H1 (cell line): ENCODE measurements around the gene COL16A1. TPM values are rescaled to one million over a fixed set of nuclear protein-coding genes. Genes with fewer than 3 reads are reported as not detected.

Experiments used
- CTCF ChIA-PET: fragments of 300-600 bp; sonication (Branson Sonifier 250); formaldehyde crosslinking; loops from one replicate; lab custom pipeline; 2021; ENCODE audit not compliant: partially characterized antibody; lab: Charles Lee
- POLR2A ChIA-PET: fragments of 300-600 bp; sonication (Branson Sonifier 250); formaldehyde crosslinking; loops from one replicate; lab custom pipeline; 2021; ENCODE audit warnings: inconsistent platforms; ENCODE audit not compliant: partially characterized antibody; lab: Charles Lee
- DNase-seq, 2 experiments: peaks; one replicate each; pipeline versions ENCODE4 v3.0.0 to v3.0.0-alpha.2; 2010 to 2022; ENCODE audit warnings: low spot score in 2 of 2, low read depth in 1 of 2, mixed read lengths in 1 of 2
- FAIRE-seq: peaks from 2 replicates; lab custom pipeline; 2011; peaks lifted over from hg19 to GRCh38; lab: Jason Lieb, UNC
- H2AFZ ChIP-seq: 2 replicates; pipeline ENCODE4 v1.8.1; 2012; ENCODE audit warnings: low read length, inconsistent platforms
- H2AK5ac ChIP-seq: 2 replicates; pipeline ENCODE4 v1.6.1; 2013; ENCODE audit warnings: low read depth, low read length
- H2BK120ac ChIP-seq: replicated peaks from 2 replicates; pipeline ENCODE3; 2013; ENCODE audit warnings: low read depth, low read length, inconsistent platforms
- H2BK12ac ChIP-seq: 2 replicates; pipeline ENCODE4 v1.6.1; 2013; ENCODE audit warnings: low read depth, low read length
- H2BK15ac ChIP-seq: 2 replicates; pipeline ENCODE4 v1.6.1; 2013; ENCODE audit warnings: low read length
- H2BK20ac ChIP-seq: 2 replicates; pipeline ENCODE4 v1.6.1; 2013; ENCODE audit warnings: low read length
- H2BK5ac ChIP-seq: 2 replicates; pipeline ENCODE4 v1.6.1; 2013; ENCODE audit warnings: low read depth, low read length
- H3K14ac ChIP-seq: 2 replicates; pipeline ENCODE4 v1.6.1; 2013; ENCODE audit warnings: inconsistent platforms; ENCODE audit not compliant: insufficient read length
- H3K18ac ChIP-seq: 2 replicates; pipeline ENCODE4 v1.6.1; 2013; ENCODE audit warnings: low read length; ENCODE audit errors: extremely low read depth
- H3K23ac ChIP-seq: 2 replicates; pipeline ENCODE4 v1.6.1; 2013; ENCODE audit warnings: inconsistent platforms; ENCODE audit not compliant: insufficient read length
- H3K23me2 ChIP-seq: 2 replicates; pipeline ENCODE4 v1.6.1; 2013; ENCODE audit warnings: low read depth, low read length
- H3K27ac ChIP-seq: 2 replicates; pipeline ENCODE4 v1.6.1; 2011; ENCODE audit warnings: low read depth, low read length, inconsistent platforms
- H3K27me3 ChIP-seq, 4 experiments: replicated peaks in 1 of 4; 1 replicate in 1 of 4; 2 replicates in 3 of 4; pipeline versions ENCODE4 v1.6.1 to v1.8.1; 2011 to 2013; ENCODE audit warnings: low read length in 3 of 4, mild to moderate bottlenecking in 3 of 4, inconsistent platforms in 2 of 4, mixed read lengths in 2 of 4, moderate library complexity in 1 of 4; ENCODE audit not compliant: control insufficient read depth in 3 of 4, insufficient read depth in 3 of 4; ENCODE audit errors: extremely low read depth in 1 of 4
- H3K36me3 ChIP-seq, 4 experiments: 2 replicates each; pipeline versions ENCODE4 v1.6.1 to v1.8.1; 2011 to 2013; ENCODE audit warnings: mild to moderate bottlenecking in 4 of 4, low read length in 3 of 4, moderate library complexity in 2 of 4, control low read depth in 1 of 4, inconsistent platforms in 1 of 4; ENCODE audit not compliant: insufficient read depth in 4 of 4, control insufficient read depth in 2 of 4
- H3K4ac ChIP-seq: replicated peaks from 2 replicates; pipeline ENCODE3; 2013; ENCODE audit warnings: low read length, low read depth, mixed read lengths, inconsistent platforms; ENCODE audit not compliant: insufficient read length
- H3K4me1 ChIP-seq, 4 experiments: replicated peaks in 1 of 4; 1 replicate in 1 of 4; 2 replicates in 3 of 4; pipeline versions ENCODE4 v1.6.1 to v1.8.1; 2011 to 2013; ENCODE audit warnings: low read length in 3 of 4, inconsistent platforms in 2 of 4, mixed read lengths in 1 of 4; ENCODE audit not compliant: insufficient read depth in 4 of 4, control insufficient read depth in 3 of 4
- H3K4me2 ChIP-seq, 2 experiments: 2 replicates each; pipeline versions ENCODE4 v1.6.1 to v1.8.1; 2011 to 2013; ENCODE audit warnings: low read depth in 2 of 2, low read length in 2 of 2, control low read depth in 1 of 2, inconsistent platforms in 1 of 2, mild to moderate bottlenecking in 1 of 2; ENCODE audit not compliant: insufficient read depth in 1 of 2
- H3K4me3 ChIP-seq, 4 experiments: fragments of 200-600, 300-600 bp in 1 of 4; sonication (generic), shearing (Covaris generic), sonication (Bioruptor Twin) in 1 of 4; 2 replicates each; pipeline versions ENCODE4 v1.5.1 to v1.8.1; 2011 to 2016; ENCODE audit warnings: low read length in 4 of 4, low read depth in 3 of 4, control low read depth in 2 of 4, inconsistent platforms in 2 of 4, mild to moderate bottlenecking in 2 of 4, mixed read lengths in 1 of 4, moderate library complexity in 1 of 4; ENCODE audit not compliant: insufficient read depth in 2 of 4; ENCODE audit errors: extremely low read depth in 1 of 4
- H3K56ac ChIP-seq: replicated peaks from 2 replicates; pipeline ENCODE3; 2013; ENCODE audit warnings: low read depth, mild to moderate bottlenecking, mixed read lengths, low read length, inconsistent platforms; ENCODE audit not compliant: insufficient read length
- H3K79me1 ChIP-seq: 2 replicates; pipeline ENCODE4 v1.6.1; 2013; ENCODE audit warnings: low read depth, low read length, control low read depth
- H3K79me2 ChIP-seq, 2 experiments: 2 replicates each; pipeline versions ENCODE4 v1.6.1 to v1.8.1; 2012 to 2013; ENCODE audit warnings: low read length in 2 of 2, mild to moderate bottlenecking in 2 of 2, inconsistent platforms in 1 of 2; ENCODE audit not compliant: insufficient read depth in 2 of 2, control insufficient read depth in 1 of 2
- H3K9ac ChIP-seq, 4 experiments: replicated peaks in 1 of 4; 1 replicate in 1 of 4; 2 replicates in 3 of 4; pipeline versions ENCODE4 v1.6.1 to v1.8.1; 2011 to 2013; ENCODE audit warnings: low read depth in 3 of 4, low read length in 3 of 4, control low read depth in 2 of 4, mild to moderate bottlenecking in 2 of 4, moderate library complexity in 2 of 4, inconsistent platforms in 1 of 4; ENCODE audit errors: extremely low read depth in 1 of 4
- H3K9me3 ChIP-seq, 2 experiments: 2 replicates each; pipeline versions ENCODE4 v1.6.1 to v1.8.1; 2012 to 2013; ENCODE audit warnings: mild to moderate bottlenecking in 2 of 2, moderate library complexity in 2 of 2, control low read depth in 1 of 2, inconsistent platforms in 1 of 2, low read depth in 1 of 2, low read length in 1 of 2, mixed read lengths in 1 of 2; ENCODE audit not compliant: insufficient read depth in 2 of 2
- H4K20me1 ChIP-seq, 2 experiments: replicated peaks in 1 of 2; 2 replicates each; pipeline versions ENCODE3 to v1.8.1; 2011 to 2013; ENCODE audit warnings: inconsistent platforms in 2 of 2, low read length in 2 of 2, mild to moderate bottlenecking in 1 of 2; ENCODE audit not compliant: insufficient read depth in 2 of 2, control insufficient read depth in 1 of 2
- H4K5ac ChIP-seq: 2 replicates; pipeline ENCODE4 v1.6.1; 2013; ENCODE audit warnings: low read length, low read depth, mixed read lengths, inconsistent platforms; ENCODE audit not compliant: insufficient read length
- H4K8ac ChIP-seq: 2 replicates; pipeline ENCODE4 v1.8.0; 2013; ENCODE audit warnings: mild to moderate bottlenecking, moderate library complexity, low read length, inconsistent platforms; ENCODE audit not compliant: insufficient read depth; ENCODE audit errors: extremely low read depth
- H4K91ac ChIP-seq: replicated peaks from 2 replicates; pipeline ENCODE3; 2013; ENCODE audit warnings: low read length, mixed read lengths, inconsistent platforms; ENCODE audit not compliant: insufficient read length
- CEBPB ChIP-seq: IDR thresholded peaks from 2 replicates; pipeline ENCODE4 v1.6.1; 2012; ENCODE audit warnings: low read depth, low read length
- EP300 ChIP-seq, 2 experiments: IDR thresholded peaks; 1 replicate in 1 of 2; 2 replicates in 1 of 2; pipeline ENCODE4 v1.6.1; 2011 to 2012; ENCODE audit warnings: low read depth in 2 of 2, low read length in 2 of 2, mild to moderate bottlenecking in 2 of 2, borderline replicate concordance in 1 of 2, inconsistent platforms in 1 of 2, moderate library complexity in 1 of 2
- MAX ChIP-seq: IDR thresholded peaks from 2 replicates; pipeline ENCODE4 v1.6.1; 2012; ENCODE audit warnings: inconsistent platforms
- RXRA ChIP-seq: IDR thresholded peaks from 2 replicates; pipeline ENCODE4 v1.6.1; 2011; ENCODE audit warnings: low read depth, mild to moderate bottlenecking, low read length, moderate library complexity; ENCODE audit not compliant: insufficient read depth
- ZNF274 ChIP-seq: IDR thresholded peaks from 2 replicates; pipeline ENCODE4 v1.7.0; 2012; ENCODE audit warnings: low read length, borderline replicate concordance; ENCODE audit errors: extremely low read depth
- WGBS, 2 experiments: shearing (Covaris generic) in 1 of 2; methylation state at CpG; one replicate each; pipeline versions ENCODE4 v1.1.6 to v1.1.7; 2013 to 2015; ENCODE audit warnings: low lambda C conversion rate in 2 of 2, mixed read lengths in 2 of 2, inconsistent platforms in 1 of 2, low coverage in 1 of 2, missing lambda C conversion rate in 1 of 2; ENCODE audit not compliant: insufficient replicate concordance in 2 of 2, insufficient coverage in 1 of 2, insufficient read length in 1 of 2; ENCODE audit errors: extremely low coverage in 1 of 2, missing lambda C conversion rate in 1 of 2; 5-methylcytosine and 5-hydroxymethylcytosine counted together
- polyA plus RNA-seq, 7 experiments: library from polyadenylated mRNA; depleted of rRNA in 3 of 7; stranded (reverse) in 5 of 7; unstranded in 2 of 7; fragments of >200 nt in 5 of 7; fragments of 200-250 nt in 2 of 7; gene quantifications; 1 replicate in 5 of 7; 2 replicates in 1 of 7; 4 replicates in 1 of 7; pipeline versions ENCODE4 v1.2.1 to v1.2.3, GENCODE V29; 2011 to 2013; ENCODE audit warnings: missing spikeins in 2 of 7, mixed read lengths in 2 of 7
- total RNA-seq: library from RNA; stranded (reverse); fragmentation: NEBNext Ultra II Directional; extraction: Animal tissue kit (Norgen Biotek cat#: 25700); gene quantifications from 2 replicates; pipeline ENCODE4 v1.2.1, GENCODE V29; 2021

The COL16A1 gene
- total and polyA plus RNA-seq, 2 of the 8 experiments (the other 6 are each of a cell fraction or from before 2014, with no cell fraction given), result 2.0 to 10.5 TPM

GRCh38 chr1:31659889-31660288 lies 43.9 kb downstream of the COL16A1 start:
- H3K27me3 ChIP-seq, result no peaks in the 10 kb centered on the region
- no peak overlapping the region for H3K56ac ChIP-seq
- no peak overlapping the region for H3K4me2 ChIP-seq
- no peaks in the 10 kb centered on the region for H3K36me3 ChIP-seq
- no peak overlapping the region for H3K23ac ChIP-seq
- no peaks in the 10 kb centered on the region for H3K23me2 ChIP-seq
- H4K5ac ChIP-seq, result no peak overlapping the region
- ChIA-PET POLR2A (interaction anchor here (0.8 to 0.9 kb wide), 2 partner anchors 8 to 111 kb away, joined by 3 to 4 read pairs; no protein-coding TSS in a partner anchor), CTCF (interaction anchor here (1.1 to 19.3 kb wide), 5 partner anchors 22 to 130 kb away, joined by 3 to 370 read pairs (median 80); no protein-coding TSS in a partner anchor)
- H2BK15ac ChIP-seq, result no peak overlapping the region
- H2BK5ac ChIP-seq, result no peak overlapping the region
- H3K9ac ChIP-seq, result no peak overlapping the region
- no peak overlapping the region for H2BK20ac ChIP-seq
- no peak overlapping the region for H3K27ac ChIP-seq
- 77% methylated on average over 3 of the region's 3 CpGs; no CpG with 5 or more reads in 1 of the 2 experiments for WGBS, 2 experiments
- no peak overlapping the region for H4K91ac ChIP-seq
- no peak overlapping the region for H2BK12ac ChIP-seq
- TF ChIP-seq RXRA (no peak), EP300 (IDR thresholded peaks at IDR 0.05; ENCODE audit: borderline replicate concordance in 1 of 2, low read depth in 2 of 2, low read length in 2 of 2) (no peak), CEBPB (no peak), MAX (no peak), ZNF274 (no peak)
- H3K14ac ChIP-seq, result no peak overlapping the region
- H3K18ac ChIP-seq, result no peak overlapping the region
- H3K4me1 ChIP-seq, result no peaks in the 10 kb centered on the region
- no peak for DNase-seq
- no peak overlapping the region for H4K8ac ChIP-seq
- no peaks in the 10 kb centered on the region for H3K9me3 ChIP-seq
- no peak for FAIRE-seq
- no peak overlapping the region for H2AFZ ChIP-seq
- no peaks in the 10 kb centered on the region for H4K20me1 ChIP-seq
- no peak overlapping the region for H3K4me3 ChIP-seq
- H2BK120ac ChIP-seq, result no peak overlapping the region
- H2AK5ac ChIP-seq, result no peak overlapping the region
- no peaks in the 10 kb centered on the region for H3K79me1 ChIP-seq
- H3K4ac ChIP-seq, result no peak overlapping the region
- no peaks in the 10 kb centered on the region for H3K79me2 ChIP-seq
